COR-L47 (cell line): ENCODE data around the gene MT1B.
"Not testable (repeated sequence)": the region's sequence is repeated elsewhere in the genome, so short reads cannot be mapped to it uniquely, and the experiment has no call there.

Experiments
- DNase-seq: peaks from one replicate; lab custom pipeline; 2025; lab: John Stamatoyannopoulos, UW

Gene MT1B

DNA sequence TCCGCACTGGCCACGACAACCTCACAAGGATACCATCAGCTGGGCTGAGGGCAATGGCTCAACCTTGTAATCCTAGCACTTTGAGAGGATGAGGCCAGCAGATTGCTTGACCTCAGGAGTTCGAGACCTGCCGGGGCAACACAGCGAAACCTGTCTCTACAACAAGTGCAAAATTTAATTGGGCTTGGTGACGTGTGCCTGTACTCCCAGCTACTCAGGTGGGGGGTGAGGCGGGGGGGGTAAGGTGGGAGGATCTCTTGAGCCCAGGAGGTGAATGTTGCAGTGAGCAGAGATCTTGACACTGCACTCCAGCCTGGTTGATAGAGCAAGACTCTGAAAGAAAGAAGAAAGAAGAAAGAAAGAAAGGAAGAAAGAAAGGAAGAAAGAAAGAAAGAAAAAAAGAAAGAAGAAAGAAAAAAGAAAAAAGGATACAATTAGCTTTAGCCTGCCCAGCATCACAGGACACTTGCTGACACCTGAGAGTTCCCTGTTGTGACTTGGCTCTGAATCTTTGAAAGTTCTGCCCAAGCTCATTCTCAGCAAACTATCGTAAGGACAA, 31.3 kb upstream of the MT1B start:
- no peak for DNase-seq

DNA sequence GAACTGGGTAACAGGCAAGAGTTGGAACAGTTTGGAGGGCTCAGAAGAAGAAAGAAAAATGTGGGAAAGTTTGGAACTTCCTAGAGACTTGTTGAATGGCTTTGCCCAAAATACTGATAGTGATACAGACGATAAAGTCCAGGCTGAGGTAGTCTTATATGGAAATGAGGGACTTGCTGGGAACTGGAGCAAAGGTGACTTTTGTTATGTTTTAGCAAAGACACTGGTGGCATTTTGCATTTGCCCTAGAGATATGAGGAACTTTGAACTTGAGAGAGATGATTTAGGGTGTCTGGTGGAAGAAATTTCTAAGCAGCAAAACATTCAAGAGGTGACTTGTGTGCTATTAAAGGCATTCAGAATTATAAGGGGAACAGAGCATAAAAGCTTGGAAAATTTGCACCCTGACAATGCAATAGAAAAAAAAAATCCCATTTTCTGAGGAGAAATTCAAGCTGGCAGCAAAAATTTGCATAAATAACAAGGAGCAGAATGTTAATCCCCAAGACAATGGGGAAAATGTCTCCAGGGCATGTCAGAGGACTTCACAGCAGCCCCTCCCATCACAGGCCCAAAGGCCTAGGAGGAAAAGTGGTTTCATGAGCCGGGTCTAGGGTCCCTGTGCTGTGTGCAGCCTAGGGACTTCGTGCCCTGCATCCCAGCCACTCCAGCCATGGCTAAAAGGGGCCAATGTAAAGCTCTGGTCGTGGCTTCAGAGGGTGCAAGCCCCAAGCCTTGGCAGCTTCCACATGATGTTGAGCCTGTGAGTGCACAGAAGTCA, 29.8 kb upstream of the MT1B start:
- not testable (repeated sequence) for DNase-seq

GRCh38 chr16:56623184-56623583, 28.5 kb upstream of the MT1B start:
- not testable (repeated sequence) for DNase-seq

- DNase-seq = no peak
These were observed 28.0 kb upstream of the MT1B start for GRCh38 chr16:56623637-56624036.

DNA sequence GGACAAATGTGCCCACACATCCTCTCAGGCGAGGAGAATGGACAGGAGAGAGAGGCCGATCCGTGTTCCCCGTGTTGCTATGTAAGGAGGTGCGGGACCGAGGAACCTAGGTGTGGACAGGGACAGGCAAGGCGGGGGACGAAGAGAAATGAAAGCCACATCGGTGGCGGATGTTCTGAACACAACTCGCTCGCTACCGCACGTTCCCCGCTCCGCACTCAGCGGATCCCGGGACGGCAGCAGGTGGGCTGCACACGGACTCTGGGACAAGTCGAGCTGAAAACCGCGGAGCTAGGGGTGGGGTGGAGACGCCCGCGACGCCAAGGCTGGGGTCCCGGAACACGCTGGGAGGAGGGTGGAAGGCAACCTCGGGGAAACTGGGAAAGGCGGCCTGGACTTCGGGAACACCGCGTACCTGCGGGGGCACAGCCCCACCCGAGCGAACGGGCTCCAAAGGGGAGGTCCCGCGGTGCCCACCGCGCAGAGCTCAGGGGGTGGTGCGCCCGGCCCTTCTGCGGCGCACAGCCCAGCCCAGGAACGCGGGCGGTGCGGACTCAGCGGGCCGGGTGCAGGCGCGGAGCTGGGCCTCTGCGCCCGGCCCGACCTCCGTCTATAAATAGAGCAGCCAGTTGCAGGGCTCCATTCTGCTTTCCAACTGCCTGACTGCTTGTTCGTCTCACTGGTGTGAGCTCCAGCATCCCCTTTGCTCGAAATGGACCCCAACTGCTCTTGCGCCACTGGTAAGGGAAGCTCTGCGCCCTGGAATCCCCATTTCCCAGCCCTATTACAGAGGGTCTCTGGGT, 26.3 kb upstream of the MT1B start, which contains the start of gene MT1E:
Gene MT1E, plus strand, starts transcription at position 642 of the 803 bp plus-strand sequence. Its CDS starts 71 bp downstream, at position 713.
- no peak for DNase-seq

- DNase-seq = no peak
These were observed 25.6 kb upstream of the MT1B start for GRCh38 chr16:56625943-56626654.

DNA sequence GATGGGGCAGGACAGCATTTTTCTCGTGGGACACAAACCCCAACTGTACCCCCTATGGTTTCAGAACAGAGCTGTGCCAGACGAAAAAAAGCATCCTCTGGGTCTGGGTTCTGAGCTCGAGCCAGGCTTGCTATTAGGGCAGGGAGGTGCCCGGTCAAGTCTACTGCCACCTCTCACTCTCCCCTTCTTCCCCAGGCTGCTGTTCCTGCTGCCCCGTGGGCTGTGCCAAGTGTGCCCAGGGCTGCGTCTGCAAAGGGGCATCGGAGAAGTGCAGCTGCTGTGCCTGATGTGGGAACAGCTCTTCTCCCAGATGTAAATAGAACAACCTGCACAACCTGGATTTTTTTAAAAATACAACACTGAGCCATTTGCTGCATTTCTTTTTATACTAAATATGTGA, 25.0 kb upstream of the MT1B start:
- DNase-seq = no peak

- no peak for DNase-seq
These were observed 23.0 kb upstream of the MT1B start for GRCh38 chr16:56628486-56629350.

- no peak for DNase-seq
These were observed 22.2 kb upstream of the MT1B start for GRCh38 chr16:56629531-56629930.

DNA sequence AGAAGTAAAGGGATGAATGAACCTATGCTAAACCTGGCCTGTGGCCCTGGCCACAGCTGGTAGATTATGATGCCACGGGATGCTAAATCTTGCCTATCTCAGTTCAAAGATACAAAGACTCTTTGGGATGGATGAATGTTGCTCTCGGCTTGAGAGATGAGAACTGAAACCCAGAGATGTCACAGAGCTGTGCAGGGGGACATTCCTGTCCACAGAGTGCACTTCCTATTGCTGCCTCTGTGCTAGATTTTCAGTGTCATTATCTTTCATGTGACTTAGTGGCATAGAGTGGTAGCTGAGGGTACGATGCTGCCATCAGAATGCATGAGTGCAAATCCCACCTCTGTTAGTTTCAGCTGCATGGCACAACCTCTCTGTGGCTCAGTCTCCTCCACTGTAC, 21.6 kb upstream of the MT1B start:
- DNase-seq = no peak

DNA sequence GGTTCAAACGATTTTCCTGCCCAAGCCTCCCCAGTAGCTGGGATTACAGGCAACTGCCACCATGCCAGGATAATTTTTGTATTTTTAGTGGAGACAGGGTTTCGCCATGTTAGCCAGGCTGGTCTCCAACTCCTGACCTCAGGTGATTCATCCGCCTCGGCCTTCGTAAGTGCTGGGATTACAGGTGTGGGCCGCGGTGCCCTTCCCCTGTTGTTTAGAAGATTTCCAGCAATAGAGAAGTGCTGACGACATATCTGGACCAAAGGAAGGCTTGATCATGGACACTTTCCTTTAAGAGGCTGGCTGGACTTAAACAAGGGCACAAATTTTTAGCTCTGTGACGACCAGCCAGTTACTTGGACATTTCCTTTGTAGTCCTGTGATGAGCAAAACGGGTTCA, 20.5 kb upstream of the MT1B start:
- no peak for DNase-seq

- DNase-seq = no peak
These were observed 19.9 kb upstream of the MT1B start for GRCh38 chr16:56631832-56632155.

- DNase-seq = no peak
These were observed 19.4 kb upstream of the MT1B start, which contains the start of gene MT1M for GRCh38 chr16:56632156-56632847. Gene MT1M (plus strand): TSS chr16:56632659. CDS start chr16:56632732, 73 bp downstream.

DNA sequence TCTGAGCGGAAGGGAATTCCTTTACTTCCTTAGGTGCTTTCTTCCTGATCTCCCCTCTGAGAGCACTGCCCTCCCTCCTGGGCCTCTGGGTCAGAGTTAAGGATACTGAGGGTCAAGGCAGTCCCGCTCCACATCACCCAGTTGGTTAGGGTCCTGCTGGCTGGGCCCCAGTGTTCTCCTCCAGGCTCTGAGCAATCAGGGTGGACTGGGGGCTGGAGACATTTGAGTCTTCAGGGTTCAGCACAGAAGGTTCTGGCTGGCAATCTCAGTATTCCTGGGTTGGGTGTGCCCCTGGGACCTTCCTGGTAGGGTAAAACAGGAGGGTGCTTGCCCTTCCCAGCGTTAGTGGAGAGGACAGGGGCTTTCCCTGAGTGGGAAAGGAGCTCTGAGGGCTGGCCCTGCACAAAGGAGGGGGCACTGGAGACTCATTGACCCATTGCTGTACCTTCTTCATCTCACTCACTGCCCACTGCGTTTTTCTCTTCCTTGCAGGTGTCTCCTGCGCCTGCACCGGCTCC, 18.8 kb upstream of the MT1B start:
- no peak for DNase-seq

GRCh38 chr16:56633535-56633934, 18.2 kb upstream of the MT1B start:
- no peak for DNase-seq

DNA sequence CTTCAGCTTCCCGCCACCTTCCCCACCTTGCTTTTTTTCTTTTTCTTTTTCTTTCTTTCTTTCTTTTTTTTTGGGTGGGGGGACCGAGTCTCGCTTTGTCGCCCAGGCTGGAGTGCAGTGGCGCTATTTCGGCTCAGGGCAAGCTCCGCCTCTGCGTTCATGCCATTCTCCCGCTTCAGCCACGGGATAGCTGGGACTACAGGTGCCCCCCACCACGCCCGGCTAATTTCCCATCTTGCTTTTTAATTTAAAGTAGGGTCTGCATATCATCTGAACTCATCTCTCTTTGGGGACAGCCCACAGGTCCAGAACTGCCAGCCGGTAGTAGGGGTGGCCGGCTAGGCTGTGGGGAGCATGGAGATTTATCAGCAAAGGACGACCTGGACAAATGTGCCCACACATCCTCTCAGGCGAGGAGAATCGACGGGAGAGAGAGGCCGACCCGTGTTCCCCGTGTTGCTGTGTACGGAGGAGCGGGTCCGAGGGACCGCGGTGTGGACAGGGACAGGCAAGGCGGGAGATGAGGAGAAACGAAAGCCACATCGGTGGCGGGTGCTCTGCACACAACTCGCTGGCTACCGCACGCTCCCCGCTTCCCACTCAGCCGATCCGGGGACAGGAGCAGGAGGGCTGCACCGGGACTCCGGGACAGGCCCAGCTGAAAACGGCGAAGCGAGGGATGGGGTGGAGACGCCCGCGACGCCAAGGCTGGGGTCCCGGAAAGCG, 16.8 kb upstream of the MT1B start:
- no peak for DNase-seq

- DNase-seq = no peak
These were observed 16.2 kb upstream of the MT1B start for GRCh38 chr16:56635441-56635967.

DNA sequence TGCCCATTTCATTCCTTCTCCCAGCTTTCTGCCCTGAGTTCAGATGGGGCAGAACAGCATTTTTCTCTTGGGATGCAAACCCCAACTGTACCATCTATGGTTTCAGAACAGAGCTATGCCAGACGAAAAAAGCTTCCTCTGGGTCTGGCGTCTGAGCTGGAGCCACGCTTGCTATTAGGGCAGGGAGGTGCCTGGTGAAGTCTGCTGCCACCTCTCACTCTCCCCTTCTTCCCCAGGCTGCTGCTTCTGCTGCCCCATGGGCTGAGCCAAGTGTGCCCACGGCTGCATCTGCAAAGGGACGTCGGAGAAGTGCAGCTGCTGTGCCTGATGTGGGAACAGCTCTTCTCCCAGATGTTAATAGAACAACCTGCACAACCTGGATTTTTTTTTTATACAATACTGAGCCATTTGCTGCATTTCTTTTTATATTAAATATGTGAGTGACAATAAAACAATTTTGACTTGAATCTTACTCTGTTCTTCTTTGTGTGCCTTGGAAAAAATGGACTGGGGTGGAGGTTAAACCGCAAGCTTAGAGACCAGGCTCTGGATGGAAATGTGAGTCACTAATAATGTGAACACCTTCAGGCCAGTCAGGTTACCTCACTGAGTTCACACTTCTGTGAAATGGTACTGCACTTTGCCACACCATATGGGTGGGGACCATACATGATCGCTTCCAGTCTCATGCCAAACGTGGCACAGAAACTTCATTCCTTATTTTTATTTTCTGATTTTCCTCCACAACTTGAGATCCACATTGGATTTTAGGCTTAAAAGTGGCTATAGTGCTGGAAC, 14.9 kb upstream of the MT1B start:
- no peak for DNase-seq
